Ascending aorta (tissue), 2 donors: ENCODE measurements around the gene KRT27. TPM values are rescaled to one million over a fixed set of nuclear protein-coding genes. Genes with fewer than 3 reads are reported as not detected.
A peak's percentile ranks its signal among the peaks of the same experiment; 100 is the strongest.
"Not testable (repeated sequence)": the region's sequence is repeated elsewhere in the genome, so short reads cannot be mapped to it uniquely, and the experiment has no call there.

Source experiments
- DNase-seq, 2 donors: peaks; one replicate each; pipeline ENCODE4 v3.0.0-alpha.2; 2019; ENCODE audit warnings: low spot score in 2 of 2
- H3K27ac ChIP-seq, 2 donors: fragments of 200-600 bp; sonication (generic); one replicate each; pipeline ENCODE4 v1.5.1; 2016 to 2017; ENCODE audit warnings: mild to moderate bottlenecking in 1 of 2
- H3K27me3 ChIP-seq: fragments of 200-600 bp; sonication (generic); one replicate; pipeline ENCODE4 v1.5.1; 2017
- H3K36me3 ChIP-seq, 2 donors: fragments of 200-600 bp; sonication (generic); one replicate each; pipeline ENCODE4 v1.5.1; 2016
- H3K4me1 ChIP-seq, 2 donors: fragments of 200-600 bp; sonication (generic); one replicate each; pipeline ENCODE4 v1.5.1; 2016 to 2017; ENCODE audit warnings: mild to moderate bottlenecking in 1 of 2
- H3K4me3 ChIP-seq, 2 donors: fragments of 200-600 bp; sonication (generic); one replicate each; pipeline ENCODE4 v1.5.1; 2016 to 2017; ENCODE audit warnings: mild to moderate bottlenecking in 1 of 2
- H3K9me3 ChIP-seq, 2 donors: fragments of 200-600 bp; sonication (generic); one replicate each; pipeline ENCODE4 v1.5.1; 2016
- intact Hi-C: fragments of 100-400 bp; cut with DNase I; formaldehyde crosslinking; loops from one replicate; pipeline ENCODE4 v1.15.1; 2023
- total RNA-seq: library from RNA; depleted of rRNA; stranded (reverse); fragments of >200 nt; gene quantifications from one replicate; pipeline ENCODE4 v1.1.0, GENCODE V29; 2016
- TF ChIP-seq, protein P1 (sequence below), 3 experiments: fragments of 200-600 bp in 2 of 3; fragments of 450-650 bp in 1 of 3; sonication (generic) in 2 of 3; IDR thresholded peaks; one replicate each; pipeline ENCODE4 v1.5.1; 2016 to 2019; ENCODE audit warnings: antibody characterized with exemption in 3 of 3, mild to moderate bottlenecking in 1 of 3, moderate library complexity in 1 of 3

KRT27 gene
- total RNA-seq, 1 donor from 2014 or later: not detected

DNA sequence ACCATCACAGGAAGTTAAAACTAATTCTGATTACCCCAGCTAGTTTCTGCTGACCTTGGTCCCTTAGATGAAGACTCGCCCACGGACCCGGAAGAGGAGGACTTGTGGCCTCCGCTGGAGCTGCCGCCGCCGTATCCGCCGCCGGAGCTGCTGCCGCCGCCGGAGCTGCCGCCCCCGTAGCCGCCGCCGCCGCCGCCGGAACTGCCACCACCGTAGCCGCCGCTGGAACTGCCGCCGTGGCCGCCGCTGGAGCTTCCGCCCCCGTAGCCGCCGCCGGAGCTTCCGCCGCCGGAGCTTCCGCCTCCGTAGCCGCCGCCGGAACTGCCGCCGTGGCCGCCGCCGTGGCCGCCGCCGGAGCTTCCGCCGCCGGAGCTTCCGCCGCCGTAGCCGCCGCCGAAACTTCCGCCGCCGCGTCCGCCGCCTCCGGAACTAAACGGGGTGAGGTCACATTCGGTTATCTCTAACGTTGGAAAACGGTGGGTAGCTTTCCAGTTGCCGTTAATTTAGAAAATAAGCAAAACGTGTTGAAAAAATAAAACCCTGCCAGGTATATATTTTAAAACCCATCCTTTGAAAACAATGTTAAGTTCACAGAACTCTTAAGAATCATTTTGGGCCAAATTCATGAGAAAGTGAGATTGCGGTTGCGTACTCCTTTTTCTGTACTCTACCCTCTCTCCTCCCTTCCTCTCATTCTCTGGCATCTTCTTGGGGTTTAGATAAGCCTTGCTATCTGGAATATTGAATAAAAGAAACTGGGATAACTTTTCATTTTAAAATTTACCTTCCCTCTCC, 36.6 kb upstream of the KRT27 start:
- intact Hi-C loops: loop anchor here (5.0 kb wide), 1 partner anchor 848 kb away; no protein-coding TSS in a partner anchor
- Histone ChIP-seq H3K27me3 (no peaks in the 10 kb centered on the region), H3K36me3 (peaks cover 0 to 9% of the 10 kb centered on the region in 2 donors), H3K4me3 (peak overlapping the region; percentile 79 to 92), H3K9me3 (no peaks in the 10 kb centered on the region), H3K4me1 (peaks cover 0 to 8% of the 10 kb centered on the region in 2 donors), H3K27ac (peak overlapping the region; percentile 81 to 91)
- TF ChIP-seq, protein P1, sequence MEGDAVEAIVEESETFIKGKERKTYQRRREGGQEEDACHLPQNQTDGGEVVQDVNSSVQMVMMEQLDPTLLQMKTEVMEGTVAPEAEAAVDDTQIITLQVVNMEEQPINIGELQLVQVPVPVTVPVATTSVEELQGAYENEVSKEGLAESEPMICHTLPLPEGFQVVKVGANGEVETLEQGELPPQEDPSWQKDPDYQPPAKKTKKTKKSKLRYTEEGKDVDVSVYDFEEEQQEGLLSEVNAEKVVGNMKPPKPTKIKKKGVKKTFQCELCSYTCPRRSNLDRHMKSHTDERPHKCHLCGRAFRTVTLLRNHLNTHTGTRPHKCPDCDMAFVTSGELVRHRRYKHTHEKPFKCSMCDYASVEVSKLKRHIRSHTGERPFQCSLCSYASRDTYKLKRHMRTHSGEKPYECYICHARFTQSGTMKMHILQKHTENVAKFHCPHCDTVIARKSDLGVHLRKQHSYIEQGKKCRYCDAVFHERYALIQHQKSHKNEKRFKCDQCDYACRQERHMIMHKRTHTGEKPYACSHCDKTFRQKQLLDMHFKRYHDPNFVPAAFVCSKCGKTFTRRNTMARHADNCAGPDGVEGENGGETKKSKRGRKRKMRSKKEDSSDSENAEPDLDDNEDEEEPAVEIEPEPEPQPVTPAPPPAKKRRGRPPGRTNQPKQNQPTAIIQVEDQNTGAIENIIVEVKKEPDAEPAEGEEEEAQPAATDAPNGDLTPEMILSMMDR (IDR thresholded peaks at IDR 0.05): no peak
- peak; percentile 9 to 86 for DNase-seq

DNA sequence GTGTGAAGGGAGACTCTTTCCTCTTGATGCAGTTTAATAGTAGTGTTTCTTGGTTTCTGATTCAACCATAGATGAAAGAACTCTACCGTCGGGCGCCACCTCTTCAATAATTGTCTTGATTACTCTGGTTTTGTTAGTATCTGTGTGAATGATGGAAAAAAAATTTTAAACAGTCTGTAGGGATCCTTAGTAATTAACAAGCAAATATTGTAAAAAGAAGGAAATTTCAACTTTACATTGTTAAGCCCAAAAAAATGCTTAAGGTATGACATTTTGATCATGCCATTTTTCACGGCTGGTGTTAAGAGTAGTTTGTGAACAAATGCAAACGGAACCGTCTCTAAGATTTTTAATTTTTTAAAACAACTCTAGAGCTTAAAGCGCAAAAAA, 36.0 kb upstream of the KRT27 start:
- intact Hi-C loops: loop anchor here (5.0 kb wide), 1 partner anchor 849 kb away; no protein-coding TSS in a partner anchor
- H3K4me3 ChIP-seq: peak overlapping the region; percentile 79 to 92

DNA sequence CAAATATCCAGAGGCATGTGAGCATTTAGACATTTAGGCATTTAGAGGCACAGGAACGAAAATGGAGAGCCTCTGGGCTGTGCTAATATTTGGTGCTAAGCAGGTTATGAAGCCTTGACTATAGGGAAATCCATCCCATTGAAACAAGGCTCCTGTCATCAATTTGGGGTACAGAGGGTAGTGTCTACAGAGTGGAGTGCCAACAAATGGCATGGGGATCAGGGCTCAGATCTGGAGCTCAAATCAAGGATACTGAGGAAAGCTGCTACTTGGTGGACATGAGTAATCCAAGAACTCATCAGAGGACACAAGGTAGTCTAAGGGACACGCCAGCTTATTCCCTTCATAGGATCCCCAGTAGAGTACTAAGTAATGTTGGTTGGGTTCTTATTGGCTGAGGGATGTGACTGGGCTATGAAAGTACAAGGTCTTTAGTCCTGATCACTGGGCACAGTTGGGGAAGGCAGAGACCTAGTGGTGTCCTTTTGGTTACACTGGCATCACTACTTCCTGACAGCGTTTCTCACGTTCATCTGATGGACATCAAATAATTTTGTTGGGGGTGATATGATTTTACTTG, 34.8 kb upstream of the KRT27 start:
- H3K9me3 ChIP-seq: no peaks in the 10 kb centered on the region
- no peak overlapping the region for H3K27ac ChIP-seq
- TF ChIP-seq, protein P1 (IDR thresholded peaks at IDR 0.05): no peak
- peaks cover 0 to 8% of the 10 kb centered on the region in 2 donors for H3K4me1 ChIP-seq
- no peak overlapping the region for H3K4me3 ChIP-seq
- no peaks in the 10 kb centered on the region for H3K27me3 ChIP-seq
- DNase-seq: no peak
- intact Hi-C loops: loop anchor here (5.0 kb wide), 1 partner anchor 850 kb away; no protein-coding TSS in a partner anchor
- H3K36me3 ChIP-seq: peaks cover 0 to 9% of the 10 kb centered on the region in 2 donors

More for the DNA sequence above, 36.0 kb upstream of the KRT27 start:
- peaks cover 0 to 9% of the 10 kb centered on the region in 2 donors for H3K36me3 ChIP-seq
- peak overlapping the region; percentile 81 to 91 for H3K27ac ChIP-seq
- TF ChIP-seq, protein P1 (IDR thresholded peaks at IDR 0.05): no peak
- H3K4me1 ChIP-seq: peaks cover 0 to 8% of the 10 kb centered on the region in 2 donors
- H3K9me3 ChIP-seq: no peaks in the 10 kb centered on the region
- DNase-seq: no peak
- no peaks in the 10 kb centered on the region for H3K27me3 ChIP-seq

DNA sequence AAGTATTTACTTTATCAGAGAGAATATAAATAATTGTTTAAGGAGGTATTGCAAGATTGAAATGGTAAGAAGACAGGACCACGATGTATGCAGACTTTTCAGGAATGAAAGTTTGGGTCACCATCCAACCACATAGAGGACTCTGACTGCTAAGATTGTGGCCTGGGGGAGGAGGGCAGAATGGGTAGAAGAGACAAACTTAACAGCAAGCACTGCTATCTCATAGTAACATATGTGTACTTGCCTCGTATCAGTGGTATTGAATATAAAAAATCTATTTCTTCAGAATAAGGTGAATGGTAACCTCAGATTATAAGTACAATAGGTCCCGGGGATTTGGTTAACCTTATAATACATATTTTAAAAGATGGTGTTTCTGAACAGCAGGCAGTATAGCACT, 34.2 kb upstream of the KRT27 start:
- Histone ChIP-seq H3K27ac (no peak overlapping the region), H3K9me3 (no peaks in the 10 kb centered on the region), H3K4me1 (peaks cover 0 to 8% of the 10 kb centered on the region in 2 donors), H3K4me3 (no peak overlapping the region), H3K36me3 (peaks cover 0 to 9% of the 10 kb centered on the region in 2 donors), H3K27me3 (no peaks in the 10 kb centered on the region)
- intact Hi-C loops: loop anchor here (5.0 kb wide), 1 partner anchor 851 kb away; no protein-coding TSS in a partner anchor
- no peak for DNase-seq
- TF ChIP-seq, protein P1 (IDR thresholded peaks at IDR 0.05): no peak

DNA sequence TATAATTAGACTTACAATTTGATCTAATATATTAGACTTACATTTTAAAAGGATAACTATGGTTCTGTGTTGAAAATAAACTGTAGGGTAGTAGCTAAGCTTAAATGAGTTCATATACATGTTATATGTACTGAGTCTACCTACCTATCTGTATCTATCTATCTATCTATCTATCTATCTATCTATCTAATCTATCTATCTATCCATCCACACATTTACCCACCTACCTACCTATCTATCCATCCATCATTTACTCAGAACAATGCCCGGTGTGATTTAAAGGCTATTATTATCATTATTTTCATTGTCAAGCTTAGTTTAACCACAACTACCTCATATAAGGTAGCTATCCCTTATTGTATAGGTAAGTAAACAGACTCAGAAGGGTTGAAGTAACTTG, 33.0 kb upstream of the KRT27 start:
- Histone ChIP-seq H3K4me3 (no peak overlapping the region), H3K36me3 (peaks cover 0 to 9% of the 10 kb centered on the region in 2 donors), H3K27me3 (no peaks in the 10 kb centered on the region), H3K27ac (no peak overlapping the region), H3K9me3 (no peaks in the 10 kb centered on the region), H3K4me1 (peaks cover 3 to 8% of the 10 kb centered on the region in 2 donors)
- TF ChIP-seq, protein P1 (IDR thresholded peaks at IDR 0.05): no peak
- intact Hi-C loops: loop anchor here (5.0 kb wide), 1 partner anchor 852 kb away; no protein-coding TSS in a partner anchor
- DNase-seq: no peak

DNA sequence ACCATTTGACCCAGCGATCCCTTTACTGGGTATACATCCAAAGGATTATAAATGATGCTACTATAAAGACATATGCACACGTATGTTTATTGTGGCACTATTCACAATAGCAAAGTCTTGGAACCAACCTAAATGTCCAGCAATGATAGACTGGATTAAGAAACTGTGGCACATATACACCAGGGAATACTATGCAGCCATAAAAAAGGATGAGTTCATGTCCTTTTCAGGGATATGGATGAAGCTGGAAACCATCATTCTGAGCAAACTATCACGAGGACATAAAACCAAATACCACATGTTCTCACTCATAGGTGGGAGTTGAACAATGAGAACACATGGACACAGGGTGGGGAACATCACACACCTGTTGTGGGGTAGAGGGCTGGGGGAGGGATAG, 32.3 kb upstream of the KRT27 start:
- H3K36me3 ChIP-seq, H3K4me1 ChIP-seq, DNase-seq, H3K27me3 ChIP-seq, H3K27ac ChIP-seq, H3K4me3 ChIP-seq, H3K9me3 ChIP-seq: not testable (repeated sequence)
- intact Hi-C loops: loop anchor here (5.0 kb wide), 1 partner anchor 853 kb away; no protein-coding TSS in a partner anchor
